SK-N-MC (cell line): ENCODE results near the gene OR52E1.

Experiments used
- EZH2 ChIP-seq: fragments of 200-600 bp; sonication (generic); IDR thresholded peaks from one replicate; pipeline ENCODE4 v1.6.1; 2017; ENCODE audit warnings: antibody characterized with exemption
- POLR2AphosphoS5 ChIP-seq: IDR thresholded peaks from 2 replicates; pipeline ENCODE4 v1.6.1; 2012; ENCODE audit warnings: mild to moderate bottlenecking, low read depth, low read length, borderline replicate concordance

DNA sequence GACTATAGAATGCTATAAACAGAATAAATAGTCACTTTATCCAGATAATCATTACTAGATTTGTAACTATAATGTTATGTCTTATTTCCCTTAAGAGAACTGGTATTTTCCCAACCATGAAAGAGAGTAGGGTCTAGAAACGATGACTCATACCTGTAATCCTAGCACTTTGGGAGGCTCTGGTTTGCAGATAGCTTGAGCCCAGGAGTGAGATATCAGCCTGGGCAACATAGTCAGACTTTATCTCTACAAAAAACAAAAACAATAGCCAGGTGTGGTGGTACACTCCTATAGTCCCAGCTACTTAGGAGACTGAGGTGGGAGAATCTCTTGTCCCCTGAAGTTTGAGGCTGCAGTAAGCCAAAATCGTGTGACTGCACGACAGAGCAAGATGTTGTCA lies 37.9 kb downstream of the OR52E1 start:
- TF ChIP-seq POLR2AphosphoS5: no peak
- no peak for TF ChIP-seq EZH2
